HG02798 (cell line): ENCODE data around the gene ACSL3.
A peak's percentile ranks its signal among the peaks of the same experiment; 100 is the strongest.

ENCODE experiments used
- ATAC-seq: cut with Tn5 transposase; IDR thresholded peaks from one replicate; pipeline ENCODE4 v1.9.1; 2021; ENCODE audit warnings: mild to moderate bottlenecking; ENCODE audit not compliant: unreplicated experiment, poor library complexity

Gene ACSL3

DNA sequence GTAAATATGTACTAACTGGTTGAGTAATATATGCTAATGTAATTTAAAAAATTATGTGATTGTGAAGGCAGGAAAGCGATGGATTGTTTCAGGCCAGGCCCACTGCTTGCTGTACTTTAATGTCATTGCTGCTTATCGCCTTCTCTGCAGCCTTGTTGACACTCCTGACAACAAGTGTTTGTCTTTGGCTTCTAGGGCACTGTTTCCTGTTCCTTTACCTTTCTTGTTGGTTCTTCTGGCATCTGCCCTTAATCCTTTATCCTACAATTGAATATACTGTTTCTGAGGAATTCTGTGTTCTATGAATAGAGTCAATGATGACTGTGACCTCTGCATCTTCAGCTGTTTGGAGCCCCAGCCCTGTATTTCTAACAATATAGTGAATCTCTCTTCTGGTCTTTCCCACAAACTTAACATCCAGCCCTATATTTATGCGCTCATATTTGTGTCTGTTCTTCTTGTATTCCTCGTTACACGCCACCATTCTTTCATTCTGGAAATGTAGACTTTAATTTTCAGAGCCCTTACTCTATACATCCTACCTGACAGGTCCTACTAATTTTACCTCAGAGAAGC lies 17.6 kb downstream of the ACSL3 start:
- ATAC-seq, result no peak

- no peak for ATAC-seq
Observed at GRCh38 chr2:222878877-222879603, 18.2 kb downstream of the ACSL3 start.

- ATAC-seq, result no peak
Observed at GRCh38 chr2:222879604-222879933, 18.7 kb downstream of the ACSL3 start.

GRCh38 chr2:222882484-222882928 lies 21.7 kb downstream of the ACSL3 start:
- ATAC-seq, result no peak

GRCh38 chr2:222883420-222883819 lies 22.6 kb downstream of the ACSL3 start:
- ATAC-seq, result no peak

DNA sequence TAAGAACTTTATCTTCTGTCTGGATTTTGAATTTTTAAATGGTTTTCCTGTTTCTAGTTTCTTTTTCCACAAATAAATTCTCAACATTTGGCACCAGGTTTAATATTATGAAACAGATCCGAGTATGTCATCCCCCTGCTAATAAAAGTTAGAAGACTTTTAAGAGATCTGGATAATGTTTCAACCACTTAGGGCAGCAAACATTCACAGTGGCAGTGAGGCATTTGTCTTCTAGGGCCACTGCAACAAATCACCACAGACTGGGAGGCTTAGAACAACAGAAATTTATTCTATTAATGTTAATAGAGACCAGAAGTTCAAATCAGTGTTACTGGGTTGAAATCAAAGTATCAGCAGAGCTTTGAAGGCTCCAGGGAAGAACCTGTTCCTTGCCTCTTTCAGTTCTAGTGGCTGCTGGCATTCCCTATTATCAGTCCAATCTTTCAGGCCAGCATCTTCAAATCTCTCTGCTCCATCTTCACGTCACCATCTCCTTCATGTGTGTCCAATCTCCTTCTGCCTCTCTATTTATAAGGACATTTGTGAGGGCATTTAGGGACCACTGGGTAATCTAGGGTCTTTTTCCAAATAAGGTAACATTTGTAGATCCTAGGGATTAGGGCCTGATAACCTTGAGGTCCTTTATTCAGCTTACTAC lies 23.4 kb downstream of the ACSL3 start:
- ATAC-seq, result no peak

DNA sequence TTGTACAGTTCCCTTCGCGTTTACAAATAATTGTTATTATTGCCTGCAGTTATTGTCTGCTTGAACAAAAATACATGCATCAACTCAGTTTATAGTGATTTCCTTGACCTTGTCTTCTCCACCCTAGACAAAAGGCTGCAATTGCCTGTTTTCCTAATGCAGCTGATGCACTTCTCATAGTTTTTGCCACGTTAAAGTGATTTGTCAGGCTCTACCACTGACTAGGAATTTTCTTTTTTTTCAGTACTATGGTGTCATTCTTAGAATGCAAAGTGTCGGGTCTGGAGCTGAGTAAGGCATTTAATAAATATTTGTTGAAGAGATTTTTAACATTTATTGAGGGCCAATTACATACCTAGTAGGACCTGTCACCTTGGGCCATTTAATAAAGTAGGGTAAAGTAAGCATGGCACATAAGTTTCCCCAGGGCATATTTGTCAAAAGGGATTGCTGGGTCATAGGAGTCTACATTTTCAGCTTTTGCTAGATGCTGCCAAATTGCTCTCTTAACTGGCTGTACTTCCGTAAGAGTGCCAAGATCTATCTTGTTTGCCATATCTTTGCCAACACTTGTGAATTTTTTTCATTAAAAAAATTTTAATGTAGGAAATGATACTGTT lies 24.1 kb downstream of the ACSL3 start:
- ATAC-seq, result no peak

GRCh38 chr2:222887124-222887523 lies 26.3 kb downstream of the ACSL3 start:
- no peak for ATAC-seq

GRCh38 chr2:222888716-222889115 lies 27.9 kb downstream of the ACSL3 start:
- ATAC-seq, result no peak

GRCh38 chr2:222891890-222892289 lies 31.1 kb downstream of the ACSL3 start:
- ATAC-seq, result no peak

DNA sequence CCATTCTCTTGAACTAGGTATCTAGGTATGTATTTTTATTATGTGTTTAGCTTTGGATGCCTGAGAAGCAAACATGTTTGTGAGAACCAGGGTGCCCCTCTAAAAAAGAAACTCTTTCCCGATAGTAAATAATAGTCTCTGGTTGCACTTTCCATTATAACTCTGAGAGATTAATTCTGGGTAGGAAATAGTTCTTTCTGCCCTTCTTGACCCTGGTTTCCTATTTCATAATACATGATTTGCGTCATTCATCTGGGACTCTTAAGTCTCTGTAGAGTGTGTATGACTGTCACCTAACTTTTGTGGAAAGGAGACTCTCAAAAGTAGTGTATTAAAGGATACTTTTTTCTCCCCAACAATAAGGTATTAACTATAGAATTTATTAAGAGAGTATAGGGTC lies 31.5 kb downstream of the ACSL3 start:
- ATAC-seq, result no peak

DNA sequence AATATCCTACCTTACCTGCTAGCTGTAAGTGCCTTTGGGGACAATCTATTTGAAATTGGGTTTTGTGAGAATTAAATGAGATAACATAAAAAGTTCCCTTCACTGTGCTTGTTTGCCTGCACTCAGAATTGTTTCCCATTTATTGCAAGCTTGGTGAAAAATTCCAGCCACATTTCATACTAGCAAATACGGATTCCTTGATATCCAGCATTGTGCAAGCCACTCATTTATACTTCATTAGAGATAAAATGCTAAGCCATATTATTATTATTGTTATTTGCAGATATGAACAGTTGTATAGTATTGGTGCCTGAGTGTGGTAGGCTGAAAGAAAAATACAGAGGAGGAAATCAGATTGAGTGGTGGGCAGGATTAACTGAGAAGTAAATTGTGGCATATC lies 31.9 kb downstream of the ACSL3 start:
- no peak for ATAC-seq

DNA sequence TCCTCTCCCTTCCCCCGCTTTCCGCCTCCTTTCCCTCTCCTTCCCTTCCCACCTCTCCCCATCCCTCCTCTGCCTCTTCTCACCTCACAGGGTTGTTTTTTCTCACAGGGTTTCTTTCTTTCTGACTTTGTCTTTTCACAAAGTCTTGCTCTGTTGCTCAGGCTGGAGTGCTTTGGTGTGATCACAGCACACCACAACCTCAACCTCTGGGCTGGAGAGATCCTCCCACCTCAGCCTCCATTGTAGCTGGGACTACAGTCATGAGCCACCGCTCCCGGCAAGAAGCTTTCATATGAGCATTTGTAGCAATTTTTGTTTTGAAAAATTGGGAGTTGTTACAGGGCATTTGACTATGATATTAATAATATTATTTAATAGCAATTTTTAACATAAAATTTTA lies 32.9 kb downstream of the ACSL3 start:
- no peak for ATAC-seq

- ATAC-seq, result no peak
Observed at GRCh38 chr2:222895144-222895543, 34.3 kb downstream of the ACSL3 start.

GRCh38 chr2:222897898-222898297 lies 37.1 kb downstream of the ACSL3 start:
- no peak for ATAC-seq

- no peak for ATAC-seq
Observed at GRCh38 chr2:222899413-222900181, 38.8 kb downstream of the ACSL3 start.

DNA sequence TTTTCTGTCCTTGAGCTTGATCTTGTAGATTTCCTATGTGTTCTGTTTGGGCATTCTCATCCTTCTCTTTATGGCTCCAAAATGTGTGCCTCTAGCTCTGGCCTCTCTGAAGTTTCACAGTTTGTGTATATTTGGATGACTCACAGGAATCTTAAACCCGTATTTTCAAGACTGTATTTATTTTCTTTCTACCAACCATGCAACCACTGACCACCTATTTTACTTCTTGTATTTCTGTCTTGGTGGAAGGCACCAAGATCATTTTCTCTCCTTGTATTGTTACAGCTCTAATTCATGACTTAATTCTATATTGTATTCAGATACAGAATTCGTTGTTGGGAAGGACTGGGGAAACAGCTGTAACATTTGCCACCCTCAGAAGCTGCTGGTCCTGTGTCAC lies 39.5 kb downstream of the ACSL3 start:
- no peak for ATAC-seq

- ATAC-seq, result no peak
Observed at GRCh38 chr2:222902660-222903059, 41.8 kb downstream of the ACSL3 start.

DNA sequence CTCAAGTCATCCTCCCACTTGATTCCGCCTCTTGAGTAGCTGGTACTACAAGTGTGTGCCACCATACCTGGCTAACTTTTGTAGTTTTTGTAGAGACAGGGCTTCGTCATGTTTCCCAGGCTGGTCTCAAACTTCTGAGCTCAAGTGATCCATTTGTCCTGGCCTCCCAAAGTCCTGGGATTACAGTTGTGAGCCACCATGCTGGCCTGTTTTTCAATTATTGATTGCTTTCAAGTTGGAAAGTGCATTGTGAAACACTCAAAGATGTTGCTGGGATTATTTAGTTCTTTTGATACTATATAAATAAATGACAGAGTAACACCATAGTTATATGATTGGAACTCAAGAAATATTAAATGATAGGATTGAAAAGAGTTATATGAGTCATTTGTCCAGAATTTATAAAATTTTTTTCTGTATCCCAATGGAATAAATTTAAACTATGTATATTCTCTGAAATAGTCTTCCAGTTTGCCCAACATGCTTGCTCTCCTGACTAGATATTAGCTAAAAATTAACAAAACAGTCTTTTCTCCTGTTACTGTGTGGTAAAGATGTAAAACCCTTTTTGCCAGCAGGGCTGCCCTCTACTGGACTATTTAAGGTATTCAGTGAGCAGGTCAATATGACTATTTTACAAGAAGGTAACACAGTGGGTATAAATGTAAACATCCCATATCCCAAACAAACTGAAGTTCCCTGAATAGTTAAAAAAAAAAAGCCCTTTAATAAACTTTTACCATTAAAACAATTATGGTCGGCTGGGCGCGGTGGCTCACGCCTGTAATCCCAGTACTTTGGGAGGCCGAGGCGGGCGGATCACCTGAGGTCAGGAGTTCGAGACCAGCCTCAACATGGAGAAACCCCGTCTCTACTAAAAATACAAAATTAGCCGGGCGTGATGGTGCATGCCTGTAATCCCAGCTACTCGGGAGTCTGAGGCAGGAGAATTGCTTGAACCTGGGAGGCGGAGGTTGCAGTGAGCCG lies 42.7 kb downstream of the ACSL3 start:
- ATAC-seq, result peak; percentile 90
